Bronchial epithelial cell (primary cell): Measurements from ENCODE around the gene CLDN3. TPM values are rescaled to one million over a fixed set of nuclear protein-coding genes. Genes with fewer than 3 reads are reported as not detected.
A peak's percentile ranks its signal among the peaks of the same experiment; 100 is the strongest.

Experiments used
- DNase-seq: peaks from one replicate; pipeline ENCODE4 v3.0.0-alpha.2; 2010; ENCODE audit warnings: low read depth
- FAIRE-seq: peaks from 2 replicates; lab custom pipeline; 2011; peaks lifted over from hg19 to GRCh38; lab: Jason Lieb, UNC
- H3K27me3 ChIP-seq: 2 replicates; pipeline ENCODE4 v1.5.1; 2011; ENCODE audit warnings: low read length; ENCODE audit not compliant: control insufficient read depth, insufficient read depth
- H3K36me3 ChIP-seq: 2 replicates; pipeline ENCODE4 v1.5.1; 2011; ENCODE audit warnings: low read length; ENCODE audit not compliant: control insufficient read depth, insufficient read depth
- H3K4me3 ChIP-seq: 2 replicates; pipeline ENCODE4 v1.5.1; 2011; ENCODE audit warnings: mild to moderate bottlenecking, low read depth, low read length, control low read depth
- total RNA-seq: library from RNA; depleted of rRNA; stranded (reverse); fragments of >200 nt; gene quantifications from 2 replicates; pipeline ENCODE4 v1.2.1, GENCODE V29; 2014
- TF ChIP-seq, protein P1 (sequence below): IDR thresholded peaks from 2 replicates; pipeline ENCODE4 v1.5.1; 2011; ENCODE audit warnings: mild to moderate bottlenecking, moderate library complexity, low read length, control low read depth, inconsistent platforms; ENCODE audit not compliant: insufficient read depth, severe bottlenecking

Gene CLDN3
- total RNA-seq, 1 donor from 2014 or later, result not detected

DNA sequence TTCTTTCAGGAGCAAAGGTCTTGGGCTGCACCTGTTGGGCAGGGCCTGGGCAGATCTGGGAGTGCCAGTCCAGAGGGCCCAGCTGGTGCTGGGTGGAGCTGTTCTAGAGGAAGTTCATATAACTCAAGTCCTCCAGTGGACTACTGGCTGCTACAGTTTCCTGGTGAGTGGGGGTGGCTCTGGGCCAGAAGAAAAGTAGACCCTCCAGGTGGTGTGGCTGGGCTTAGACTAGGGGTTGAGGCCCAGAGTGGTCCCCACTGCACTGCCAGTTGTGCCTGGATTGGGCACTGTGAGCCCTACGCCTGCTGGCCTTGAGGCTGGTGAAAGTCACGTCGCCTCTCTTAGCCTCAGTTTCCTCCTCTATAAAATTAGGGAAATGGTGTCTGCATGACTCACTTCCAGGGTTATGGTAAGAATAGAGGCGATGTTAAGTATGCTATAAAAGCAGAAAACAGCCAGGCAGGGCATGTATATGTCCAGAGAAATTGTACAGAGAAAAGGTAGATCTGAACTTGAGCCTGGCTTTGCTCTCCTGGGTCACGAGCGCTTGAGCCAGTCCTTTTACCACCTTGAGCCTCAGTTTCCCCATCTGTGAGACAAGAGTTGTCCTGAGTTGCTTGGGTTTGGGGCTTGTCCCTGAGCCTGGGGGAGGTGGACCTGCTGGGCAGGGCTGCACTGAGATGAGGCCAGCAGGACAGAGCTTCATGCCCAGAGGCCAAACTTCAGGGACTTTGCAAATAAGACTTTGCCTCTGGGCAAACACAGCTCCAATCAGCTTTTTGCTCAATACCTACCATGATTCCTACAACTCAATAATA, 3.8 kb upstream of the CLDN3 start:
- no peak for FAIRE-seq
- TF ChIP-seq, protein P1, sequence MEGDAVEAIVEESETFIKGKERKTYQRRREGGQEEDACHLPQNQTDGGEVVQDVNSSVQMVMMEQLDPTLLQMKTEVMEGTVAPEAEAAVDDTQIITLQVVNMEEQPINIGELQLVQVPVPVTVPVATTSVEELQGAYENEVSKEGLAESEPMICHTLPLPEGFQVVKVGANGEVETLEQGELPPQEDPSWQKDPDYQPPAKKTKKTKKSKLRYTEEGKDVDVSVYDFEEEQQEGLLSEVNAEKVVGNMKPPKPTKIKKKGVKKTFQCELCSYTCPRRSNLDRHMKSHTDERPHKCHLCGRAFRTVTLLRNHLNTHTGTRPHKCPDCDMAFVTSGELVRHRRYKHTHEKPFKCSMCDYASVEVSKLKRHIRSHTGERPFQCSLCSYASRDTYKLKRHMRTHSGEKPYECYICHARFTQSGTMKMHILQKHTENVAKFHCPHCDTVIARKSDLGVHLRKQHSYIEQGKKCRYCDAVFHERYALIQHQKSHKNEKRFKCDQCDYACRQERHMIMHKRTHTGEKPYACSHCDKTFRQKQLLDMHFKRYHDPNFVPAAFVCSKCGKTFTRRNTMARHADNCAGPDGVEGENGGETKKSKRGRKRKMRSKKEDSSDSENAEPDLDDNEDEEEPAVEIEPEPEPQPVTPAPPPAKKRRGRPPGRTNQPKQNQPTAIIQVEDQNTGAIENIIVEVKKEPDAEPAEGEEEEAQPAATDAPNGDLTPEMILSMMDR, result no peak
- H3K4me3 ChIP-seq, result no peak overlapping the region
- H3K36me3 ChIP-seq, result no peaks in the 10 kb centered on the region
- DNase-seq, result no peak
- H3K27me3 ChIP-seq, result peaks cover 7% of the 10 kb centered on the region

DNA sequence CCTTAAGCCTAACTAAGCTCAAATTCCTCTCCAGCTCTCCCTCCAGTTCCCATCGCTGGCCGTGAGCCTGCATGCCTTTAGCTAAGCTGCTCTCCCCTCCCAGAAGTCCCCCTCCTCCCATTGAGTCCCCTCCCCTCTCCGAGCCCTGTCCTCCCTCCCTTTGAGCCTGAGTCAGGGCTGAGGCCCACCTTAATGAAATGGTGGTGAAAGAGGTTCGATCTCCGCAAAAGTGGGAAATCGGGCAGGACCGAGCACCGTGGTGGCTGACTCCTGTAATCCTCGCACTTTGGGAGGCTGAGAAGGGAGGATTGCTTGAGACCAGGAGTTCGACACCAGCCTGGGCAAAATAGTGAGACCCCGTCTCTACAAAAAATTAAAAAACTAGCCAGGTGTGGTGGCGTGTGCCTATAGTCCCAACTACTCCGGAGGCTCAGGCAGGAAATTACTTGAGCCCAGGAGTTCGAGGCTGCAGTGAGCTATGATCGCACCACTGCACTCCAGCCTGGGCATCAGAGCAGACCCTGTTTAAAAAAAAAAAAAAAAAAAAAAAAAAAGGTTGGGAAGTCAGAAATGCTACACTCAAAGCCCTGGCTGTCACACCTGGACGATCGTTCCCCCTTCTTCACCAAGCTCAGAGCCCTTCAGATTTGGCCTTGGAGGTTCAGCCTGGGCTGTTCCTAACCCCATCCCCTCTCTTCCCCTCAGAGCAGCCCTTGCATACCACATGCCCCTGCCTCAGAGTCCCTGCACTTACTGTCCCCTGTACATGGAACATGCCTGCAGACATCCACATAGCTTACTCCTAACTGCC, 995 bp upstream of the CLDN3 start:
- H3K36me3 ChIP-seq, result no peaks in the 10 kb centered on the region
- DNase-seq, result no peak
- peaks cover 7% of the 10 kb centered on the region for H3K27me3 ChIP-seq
- no peak for FAIRE-seq
- H3K4me3 ChIP-seq, result no peak overlapping the region
- TF ChIP-seq, protein P1, result no peak

DNA sequence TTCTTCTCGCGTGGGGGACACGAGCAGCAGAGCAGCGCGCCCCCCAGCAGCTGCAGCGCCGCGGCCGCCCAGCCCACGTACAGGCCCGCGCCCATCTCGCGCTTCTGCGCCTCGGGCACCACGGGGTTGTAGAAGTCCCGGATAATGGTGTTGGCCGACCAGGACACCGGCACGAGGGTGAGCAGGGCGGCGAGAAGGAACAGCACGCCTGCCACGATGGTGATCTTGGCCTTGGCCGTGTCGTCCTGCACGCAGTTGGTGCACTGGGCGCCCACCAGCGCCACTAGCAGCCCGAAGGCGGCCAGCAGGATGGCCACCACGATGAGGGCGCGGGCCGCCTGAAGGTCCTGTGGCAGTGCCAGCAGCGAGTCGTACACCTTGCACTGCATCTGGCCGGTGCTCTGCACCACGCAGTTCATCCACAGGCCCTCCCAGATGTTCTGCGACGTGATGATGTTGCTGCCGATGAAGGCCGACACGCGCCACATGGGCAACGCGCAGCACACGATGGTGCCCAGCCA, 529 bp downstream of the CLDN3 start:
- FAIRE-seq (no peak), DNase-seq (no peak)
- H3K4me3 ChIP-seq, result no peak overlapping the region
- H3K27me3 ChIP-seq, result peaks cover 7% of the 10 kb centered on the region
- TF ChIP-seq, protein P1, result no peak
- no peaks in the 10 kb centered on the region for H3K36me3 ChIP-seq

DNA sequence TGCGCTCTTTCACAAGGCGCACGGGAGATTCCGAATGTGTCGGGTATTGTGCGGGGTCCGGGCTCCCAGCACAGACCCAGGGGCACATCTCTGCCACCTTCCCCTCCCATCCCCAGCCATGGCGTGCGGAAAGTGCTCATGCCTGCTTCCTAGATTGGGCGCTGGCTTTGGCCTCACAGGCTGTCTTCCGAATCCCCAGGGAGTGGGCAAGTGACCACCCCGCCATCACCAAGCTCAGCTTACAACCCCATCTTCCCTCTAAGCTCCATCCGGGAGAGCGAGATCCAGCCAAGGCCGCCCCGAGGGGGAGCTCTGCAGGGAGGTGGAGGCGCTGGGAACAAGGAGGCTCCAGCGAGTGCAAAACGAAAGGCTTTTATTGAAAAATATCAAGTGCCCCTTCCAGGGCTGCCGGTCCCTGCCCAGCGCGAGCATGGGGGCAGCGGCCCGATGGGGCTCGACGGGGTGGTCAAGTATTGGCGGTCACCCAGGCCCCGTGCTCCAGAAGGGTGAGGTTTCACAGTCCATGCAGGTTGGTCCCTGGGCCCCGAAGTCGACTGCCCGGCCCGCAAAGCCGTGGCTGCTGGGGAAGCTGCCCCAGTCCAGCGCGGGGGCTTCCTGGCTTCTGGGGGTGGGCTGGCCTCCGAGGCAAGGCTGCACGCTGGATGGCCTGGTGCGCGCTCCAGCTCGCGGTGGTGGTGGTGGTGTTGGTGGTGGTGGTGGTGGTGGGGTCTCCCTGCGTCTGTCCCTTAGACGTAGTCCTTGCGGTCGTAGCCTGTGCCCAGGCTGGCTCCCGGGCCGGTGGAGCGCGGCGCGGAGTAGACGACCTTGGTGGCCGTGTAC, 1.2 kb downstream of the CLDN3 start:
- Histone ChIP-seq H3K4me3 (no peak overlapping the region), H3K27me3 (peaks cover 7% of the 10 kb centered on the region), H3K36me3 (no peaks in the 10 kb centered on the region)
- FAIRE-seq, result no peak
- TF ChIP-seq, protein P1, result no peak
- no peak for DNase-seq

DNA sequence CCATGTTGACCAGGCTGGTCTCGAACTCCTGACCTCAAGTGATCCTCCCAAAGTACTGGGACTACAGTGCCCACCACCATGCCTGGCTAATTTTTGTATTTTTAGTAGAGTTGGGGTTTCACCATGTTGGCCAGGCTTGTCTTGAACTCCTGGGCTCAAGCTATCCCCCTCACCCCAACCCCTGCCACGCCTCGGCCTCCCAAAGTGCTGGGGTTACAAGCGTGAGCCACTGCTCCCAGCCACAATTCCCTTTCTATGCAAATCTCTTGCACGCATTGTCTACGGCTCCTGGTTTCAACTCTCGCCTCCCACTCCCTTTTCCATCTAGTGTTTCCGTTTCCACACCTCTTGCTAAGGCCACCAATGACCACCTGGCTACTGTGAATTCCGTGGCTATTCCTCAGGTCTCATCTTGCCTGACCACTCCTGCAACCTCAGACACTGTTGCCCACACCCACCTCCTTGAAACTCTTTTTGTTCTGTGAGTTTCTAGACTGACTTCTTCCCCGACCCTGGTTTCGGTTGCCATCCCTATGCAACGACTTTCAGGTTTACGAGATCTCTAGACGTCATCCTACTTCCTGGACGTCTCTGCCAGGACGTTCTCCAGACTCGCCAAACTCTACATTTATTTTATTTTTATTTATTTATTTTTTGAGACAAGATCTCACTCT, 3.4 kb downstream of the CLDN3 start:
- TF ChIP-seq, protein P1, result no peak
- Histone ChIP-seq H3K4me3 (no peak overlapping the region), H3K36me3 (no peaks in the 10 kb centered on the region), H3K27me3 (peaks cover 7% of the 10 kb centered on the region)
- FAIRE-seq (peak; percentile 80), DNase-seq (no peak)
